CD1c-positive myeloid dendritic cell (primary cell): Measurements from ENCODE around the gene LMOD2.
A peak's percentile ranks its signal among the peaks of the same experiment; 100 is the strongest.

ENCODE experiments used
- DNase-seq: peaks from one replicate; pipeline ENCODE4 v3.0.0-alpha.2; 2016; ENCODE audit errors: extremely low spot score

LMOD2 gene

DNA sequence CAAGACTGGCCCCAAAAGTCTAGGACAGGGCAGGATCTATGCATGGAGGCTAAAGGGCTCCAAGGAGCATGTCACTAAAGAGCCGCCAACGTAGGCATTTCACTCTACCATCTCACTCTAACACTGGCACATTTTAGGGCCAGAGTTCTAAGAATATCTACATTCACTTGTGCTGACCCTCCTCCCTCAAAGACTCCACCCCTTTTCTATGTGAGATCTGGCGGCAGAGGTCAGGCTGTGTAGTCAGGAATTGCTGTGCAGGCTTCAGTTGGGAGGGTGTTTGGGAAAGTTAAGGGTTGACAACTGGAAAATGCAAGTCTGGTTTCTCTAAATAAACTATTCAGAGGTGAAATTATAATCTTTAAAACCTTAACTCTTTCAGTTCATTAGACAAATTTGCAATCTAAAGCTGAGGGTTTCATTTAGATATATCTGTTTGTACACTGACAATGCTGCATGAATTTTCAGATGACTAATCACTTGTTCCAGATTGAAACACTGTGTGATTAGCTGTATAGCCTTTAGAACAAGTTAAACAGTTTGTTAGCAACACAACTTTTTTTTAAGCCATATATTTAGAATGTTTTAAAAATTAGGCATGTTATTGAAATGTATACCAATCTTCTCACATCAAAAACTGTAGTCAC lies 18.2 kb downstream of the LMOD2 start:
- DNase-seq, result no peak

DNA sequence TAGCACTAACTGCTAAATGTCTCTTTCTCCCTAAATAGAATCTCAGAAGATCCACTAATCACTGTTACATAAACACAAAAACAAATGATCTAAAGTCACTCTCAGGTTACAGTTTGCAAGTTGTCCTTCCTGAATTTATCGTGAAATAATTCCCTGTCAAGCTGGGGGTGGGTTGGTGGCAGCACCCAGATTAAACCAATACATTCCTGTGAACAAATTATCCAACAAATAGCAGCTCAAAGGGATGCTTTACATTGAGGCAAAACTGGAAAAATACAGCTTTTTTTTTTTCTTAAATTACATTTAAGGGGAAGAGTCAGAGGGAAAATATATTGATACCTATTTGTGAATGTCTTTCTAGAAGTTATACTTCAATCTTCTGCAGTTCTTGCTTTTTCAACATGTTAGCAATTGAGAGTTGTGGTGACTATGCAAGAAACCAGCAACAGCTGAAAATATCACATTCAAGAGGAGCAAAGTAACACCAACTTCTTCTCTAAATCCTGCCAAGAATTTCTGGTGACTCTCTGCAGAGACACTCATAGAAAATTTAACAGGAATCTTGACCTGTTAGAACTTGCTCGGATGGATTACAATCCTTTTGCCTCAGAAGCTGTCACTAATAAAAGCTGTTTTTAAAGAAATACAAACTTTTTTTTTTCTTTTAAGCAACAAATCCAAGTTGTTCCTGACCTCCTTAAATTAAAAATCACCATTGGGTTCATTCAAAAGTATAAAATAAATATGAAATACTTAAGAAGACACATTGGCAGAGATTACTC lies 18.9 kb downstream of the LMOD2 start:
- DNase-seq, result no peak

DNA sequence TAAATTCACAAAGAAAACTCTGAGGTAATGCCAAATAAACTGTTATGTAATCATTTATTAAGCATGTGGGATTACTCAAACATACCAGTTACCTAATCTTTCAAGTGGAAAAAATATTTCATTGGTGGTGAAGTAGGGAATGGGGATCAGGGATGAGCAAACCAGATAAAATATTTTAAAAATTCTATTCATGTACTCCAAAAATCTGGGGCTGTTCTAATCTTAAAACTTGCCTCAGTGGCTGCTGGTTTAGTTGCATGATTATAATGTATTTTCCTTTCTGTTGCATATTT lies 19.5 kb downstream of the LMOD2 start:
- DNase-seq, result no peak

DNA sequence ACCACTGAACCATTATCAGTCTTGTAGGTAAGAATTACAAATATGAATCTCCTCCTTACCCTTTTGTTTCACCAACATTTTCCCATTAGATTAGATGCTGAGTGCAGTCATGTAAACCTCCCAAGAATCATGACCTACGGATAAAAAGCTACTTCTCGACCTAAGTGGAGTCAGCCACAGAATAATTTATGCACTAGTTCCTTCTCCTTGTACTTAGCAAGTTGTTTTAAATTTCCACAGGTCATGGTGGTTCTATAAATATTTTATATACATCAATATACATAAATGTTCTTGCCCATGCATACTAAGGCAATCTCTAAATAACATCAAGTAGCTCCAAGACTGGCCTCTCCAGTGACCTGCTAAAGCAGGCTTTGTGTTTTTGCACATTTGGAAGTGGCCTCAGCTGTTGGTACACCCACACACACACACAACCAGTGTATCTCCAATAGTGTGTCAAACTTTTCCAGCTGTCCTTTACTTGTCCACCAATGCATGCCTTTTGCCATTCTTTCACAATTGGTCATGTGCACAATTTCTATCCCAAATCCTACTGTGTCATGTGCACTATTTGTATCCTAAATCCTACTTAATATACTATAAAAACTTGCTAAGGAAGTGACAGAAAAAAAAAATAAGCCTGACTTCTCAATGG lies 21.5 kb downstream of the LMOD2 start:
- no peak for DNase-seq

DNA sequence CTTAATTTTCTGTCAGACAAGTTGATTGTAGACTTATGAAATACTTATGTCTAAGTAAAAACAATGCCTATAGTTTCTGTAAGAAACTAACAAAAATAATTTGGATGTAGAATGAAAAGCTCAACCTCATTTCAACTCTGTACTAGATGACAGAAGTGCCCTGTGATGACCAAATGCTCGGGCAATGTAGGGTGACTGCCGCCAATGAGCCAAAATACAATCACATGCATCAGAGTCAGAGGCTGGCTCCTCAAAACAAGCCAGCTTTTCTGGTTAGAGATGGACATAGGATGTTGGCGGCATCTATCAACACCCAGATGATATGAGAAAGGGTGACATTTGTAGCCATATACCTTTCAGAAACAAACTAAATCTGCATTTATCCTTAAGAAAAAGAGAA lies 23.9 kb downstream of the LMOD2 start:
- no peak for DNase-seq

DNA sequence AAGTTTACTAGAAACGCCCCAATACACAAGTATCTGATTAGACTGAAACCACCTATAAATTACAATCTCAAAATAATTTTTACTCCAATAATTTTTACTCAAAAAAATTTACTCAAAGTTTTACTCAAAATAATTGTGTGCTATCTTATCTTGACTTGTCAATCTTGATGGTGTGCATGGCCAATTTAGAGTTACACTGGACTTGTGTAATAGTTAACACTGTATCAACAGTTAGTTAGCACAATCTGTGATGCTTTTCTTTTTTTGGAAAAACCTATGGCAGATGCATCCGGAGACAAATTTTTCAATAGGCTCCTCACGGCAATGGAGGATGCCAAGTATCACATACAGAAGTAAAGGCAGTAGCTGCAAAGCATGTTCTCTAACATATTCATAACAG lies 24.9 kb downstream of the LMOD2 start:
- no peak for DNase-seq

DNA sequence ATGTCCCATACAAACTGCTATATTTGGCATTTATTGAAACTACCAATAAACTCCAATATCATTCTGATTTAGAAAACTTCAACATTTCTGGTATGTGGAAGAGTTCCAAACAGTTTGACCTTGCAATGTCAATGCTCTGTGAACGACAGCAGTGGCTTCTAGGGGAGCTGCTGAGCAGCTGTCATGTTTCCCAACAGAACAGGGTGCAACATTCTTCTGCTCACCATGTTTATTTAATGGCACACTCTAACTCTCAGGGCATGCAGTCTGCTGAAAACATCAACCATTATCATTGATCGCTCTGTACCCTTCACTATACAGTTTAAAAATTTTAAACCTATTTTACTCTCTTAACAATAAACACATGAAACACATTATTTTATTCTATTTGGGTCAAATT lies 25.9 kb downstream of the LMOD2 start:
- no peak for DNase-seq

DNA sequence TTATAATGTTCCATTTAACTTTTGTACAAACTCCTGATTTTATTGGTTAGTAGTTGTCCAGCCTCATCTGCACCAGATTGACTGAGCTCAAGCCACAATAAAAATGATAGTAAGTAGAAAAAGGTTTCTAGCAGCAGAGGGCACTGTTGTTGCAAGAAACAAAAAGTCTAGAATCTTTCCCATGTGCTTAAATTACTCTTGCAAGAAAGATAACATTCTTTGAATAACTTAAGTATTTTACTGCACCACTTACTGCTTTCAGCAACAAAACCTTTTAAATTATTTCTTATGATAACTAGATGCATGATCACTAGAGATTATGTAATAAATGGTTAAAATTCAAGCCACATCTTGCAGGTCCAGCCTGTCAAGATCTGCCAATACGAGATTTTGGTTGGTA lies 27.0 kb downstream of the LMOD2 start:
- DNase-seq, result peak; percentile 53

DNA sequence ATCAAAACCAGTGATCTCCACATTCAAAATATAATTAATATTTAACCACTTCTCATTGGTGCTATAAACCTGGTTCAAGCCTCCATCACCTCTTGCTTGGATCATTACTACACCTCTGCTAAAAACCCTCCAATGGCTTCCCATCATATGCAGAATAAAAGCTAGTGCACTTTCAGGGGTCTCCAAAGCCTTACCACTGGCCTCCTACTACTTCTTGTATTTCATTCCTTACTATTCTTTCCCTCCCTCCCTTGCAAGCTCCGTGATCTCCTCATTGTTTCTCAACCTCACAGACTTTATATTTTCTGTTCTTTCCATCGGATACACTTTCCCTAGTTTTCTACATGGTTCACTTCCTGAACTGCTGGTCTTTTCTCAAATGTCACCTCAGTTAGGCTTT lies 31.5 kb downstream of the LMOD2 start:
- no peak for DNase-seq

DNA sequence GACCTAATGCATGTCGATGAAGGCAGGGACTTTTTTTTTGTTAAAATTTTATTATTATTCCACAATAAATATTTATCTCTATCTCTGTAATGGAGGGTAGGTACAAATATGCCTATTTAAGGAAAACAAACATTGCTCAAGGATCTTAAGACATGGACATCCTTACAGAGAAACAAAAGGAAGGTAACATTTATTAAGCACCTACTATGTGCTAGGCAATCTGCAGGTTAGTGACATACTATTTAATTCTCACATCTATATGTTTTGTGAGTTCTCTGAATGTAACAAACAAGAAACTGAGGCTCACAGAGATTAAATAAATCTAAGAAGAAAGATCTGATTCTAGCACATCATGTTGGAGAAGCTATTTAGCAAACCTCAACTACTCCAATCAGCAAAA lies 32.1 kb downstream of the LMOD2 start:
- no peak for DNase-seq

DNA sequence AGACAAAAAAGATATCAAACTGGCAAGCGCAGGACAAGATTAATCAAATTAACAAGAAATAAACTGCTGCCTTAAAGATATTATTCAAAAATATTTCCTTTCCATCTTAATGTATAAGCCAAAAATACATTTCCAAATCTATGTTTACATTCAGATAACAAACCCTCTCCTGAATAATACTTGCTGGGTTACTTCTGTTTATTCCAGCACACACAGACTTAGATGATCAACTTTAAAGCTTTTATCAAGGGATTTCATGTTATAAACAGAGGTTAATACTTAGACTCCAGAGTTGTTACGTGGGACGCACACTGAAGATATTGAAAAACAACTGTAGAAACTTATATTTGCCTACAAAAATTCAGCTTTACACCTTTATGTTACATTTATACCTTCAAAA lies 33.6 kb downstream of the LMOD2 start:
- no peak for DNase-seq

DNA sequence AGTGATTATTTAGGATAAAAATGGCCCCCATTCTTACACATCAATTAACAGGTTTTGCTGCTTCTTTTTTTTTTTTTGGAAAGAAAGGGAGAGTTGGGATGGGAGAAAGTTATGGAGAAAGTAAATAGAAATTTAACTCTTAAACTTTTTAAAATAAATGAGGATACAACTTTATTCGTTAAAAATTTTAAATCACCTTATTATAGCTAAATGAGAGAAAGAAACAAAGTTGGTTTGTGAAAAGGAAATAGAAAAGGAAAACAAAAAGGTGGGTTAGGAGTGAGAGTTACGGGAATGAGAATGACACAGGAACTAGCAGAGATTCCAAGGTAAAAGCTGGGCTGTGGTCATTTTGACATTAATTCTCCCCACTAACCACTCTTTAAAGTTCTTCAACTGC lies 34.9 kb downstream of the LMOD2 start:
- DNase-seq, result no peak

DNA sequence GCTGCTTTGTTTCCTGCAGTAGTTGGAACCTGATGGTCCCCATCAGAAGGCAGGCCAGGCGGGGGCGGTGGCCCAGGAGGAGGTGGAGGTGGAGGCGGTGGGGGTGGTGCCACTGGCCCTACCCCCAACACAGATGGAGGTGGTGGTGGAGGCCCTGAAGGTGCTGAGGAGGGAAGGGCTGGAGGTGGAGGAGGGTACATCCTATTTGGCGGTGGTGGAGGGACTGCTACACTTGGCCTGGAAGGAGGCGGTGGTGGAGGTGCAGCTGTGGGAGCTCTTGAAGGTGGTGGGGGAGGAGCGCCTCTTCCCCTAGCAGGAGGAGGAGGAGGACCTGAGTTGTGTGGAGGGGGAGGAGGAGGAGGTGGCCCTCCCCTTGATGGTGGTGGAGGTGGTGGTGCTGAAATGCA lies 36.8 kb downstream of the LMOD2 start:
- no peak for DNase-seq

DNA sequence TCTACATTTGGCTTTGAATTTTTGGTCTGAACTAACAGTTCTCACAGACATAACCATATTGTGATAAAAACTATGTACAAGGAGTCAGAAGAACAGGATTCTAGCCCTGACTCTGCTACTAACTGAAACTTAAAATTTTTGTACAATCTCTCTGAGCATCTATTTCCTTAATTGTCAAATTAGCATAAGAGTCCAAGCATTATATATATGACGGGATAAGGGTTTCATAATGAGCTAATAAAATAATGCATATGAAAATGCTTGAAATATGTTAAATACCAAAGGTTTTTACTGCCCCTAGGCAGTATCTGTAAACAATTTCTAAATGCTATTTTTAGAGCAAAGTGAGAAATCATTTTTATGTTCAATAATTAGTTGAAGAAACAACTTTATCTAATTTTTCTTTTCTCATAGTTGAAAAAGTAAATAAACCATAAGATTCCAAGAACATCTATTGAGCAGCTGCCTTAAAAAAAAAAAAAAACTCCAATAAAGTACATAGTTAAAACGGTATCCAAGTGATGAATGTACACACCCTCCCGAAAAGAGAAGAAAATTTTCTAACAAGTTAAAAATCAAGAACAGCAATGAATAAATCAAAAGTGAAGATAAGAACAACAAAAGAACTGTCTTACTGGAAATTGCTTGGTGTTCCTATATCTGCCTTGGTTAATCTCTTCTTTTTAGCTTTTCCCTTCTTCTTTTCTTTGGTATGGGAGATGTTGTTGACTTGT lies 40.4 kb downstream of the LMOD2 start:
- no peak for DNase-seq

DNA sequence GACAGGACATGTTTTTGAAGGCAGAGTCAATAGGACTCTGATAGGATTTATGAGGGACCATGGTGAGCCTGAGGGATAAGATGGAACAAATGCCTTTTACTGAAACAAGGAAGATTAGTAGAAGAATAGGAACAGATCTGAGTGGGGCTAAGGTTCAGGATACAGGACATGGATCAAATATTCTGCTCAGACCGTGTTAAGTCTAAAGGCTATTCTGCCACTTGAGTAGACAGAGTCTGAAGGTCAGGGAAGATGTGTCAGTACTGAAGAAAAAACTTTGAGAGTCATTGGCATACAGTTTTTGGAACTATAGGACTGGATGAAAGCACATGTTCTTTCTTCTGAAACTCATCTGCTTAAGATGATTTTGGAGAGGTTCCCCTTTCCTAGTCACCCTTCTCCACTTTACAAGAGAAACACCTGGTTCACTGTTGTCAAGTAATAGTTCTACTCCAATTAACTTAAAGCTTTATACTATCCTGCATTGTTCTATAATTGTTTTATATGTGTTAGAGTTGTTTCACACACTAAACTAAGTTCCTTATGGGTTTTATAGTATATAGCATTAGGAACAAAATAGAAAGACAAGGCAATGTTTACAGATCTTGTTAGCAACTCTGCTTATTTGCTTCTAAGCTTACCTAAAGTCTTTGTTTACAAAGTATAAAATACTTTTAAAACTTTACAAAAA lies 49.7 kb downstream of the LMOD2 start:
- DNase-seq, result no peak

DNA sequence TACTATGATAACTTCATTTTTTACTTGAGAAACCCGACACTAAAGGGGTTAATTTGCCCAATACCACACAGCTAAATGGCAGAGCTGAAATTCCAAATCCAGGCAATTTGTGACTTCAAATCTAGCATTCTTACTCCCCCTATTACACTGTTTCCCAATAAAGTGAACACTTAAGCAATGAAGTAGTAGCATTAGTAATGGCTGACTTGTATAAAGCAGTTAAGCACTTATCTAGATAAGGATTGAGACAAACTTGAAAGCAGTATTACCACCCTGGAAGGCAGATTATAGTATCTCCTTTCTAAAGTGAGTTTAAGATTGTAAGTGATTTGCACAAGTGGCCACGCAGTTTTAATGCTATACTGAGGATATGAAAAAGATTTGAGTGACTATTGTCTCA lies 53.9 kb downstream of the LMOD2 start:
- DNase-seq, result no peak

DNA sequence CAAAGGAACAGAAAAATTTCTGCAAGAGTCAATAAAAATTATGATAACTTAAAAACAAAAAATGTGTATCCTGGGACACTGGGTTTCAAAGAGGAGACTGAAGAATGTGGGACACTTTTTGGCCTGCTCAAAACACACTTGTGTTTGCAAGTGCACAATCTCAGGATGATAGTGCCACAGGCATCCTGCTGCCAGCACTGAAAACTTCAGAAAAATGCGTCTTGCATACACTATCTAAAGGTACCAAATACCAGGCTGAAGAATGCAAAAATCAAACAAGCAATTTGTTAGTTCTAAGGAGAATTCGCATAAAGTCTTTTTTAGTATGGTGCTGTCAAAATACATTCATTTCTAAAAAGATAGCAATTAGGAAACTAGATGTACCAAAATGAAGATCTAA lies 55.0 kb downstream of the LMOD2 start:
- DNase-seq, result no peak

DNA sequence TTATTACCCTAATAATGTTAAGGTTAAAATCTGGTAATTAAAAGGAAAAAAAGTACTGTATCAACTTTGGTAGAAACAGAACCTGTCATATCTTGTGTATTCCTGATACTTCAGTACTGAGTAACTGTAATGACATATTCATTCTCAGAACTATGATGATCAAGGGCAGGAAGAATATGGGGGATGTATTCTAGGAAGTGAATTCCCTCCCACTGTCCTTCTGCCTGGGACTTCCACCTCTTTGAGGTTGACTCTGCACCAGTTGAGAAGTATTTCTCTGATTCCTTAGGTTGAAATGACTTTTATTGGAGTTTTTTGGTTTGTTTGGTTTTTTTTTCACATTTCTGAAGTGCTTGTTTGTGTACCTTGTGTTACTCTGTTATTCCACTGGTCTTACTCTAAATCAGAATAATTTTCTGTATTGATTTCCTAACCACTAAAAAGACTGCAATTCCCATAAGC lies 56.2 kb downstream of the LMOD2 start:
- peak; percentile 62 for DNase-seq

DNA sequence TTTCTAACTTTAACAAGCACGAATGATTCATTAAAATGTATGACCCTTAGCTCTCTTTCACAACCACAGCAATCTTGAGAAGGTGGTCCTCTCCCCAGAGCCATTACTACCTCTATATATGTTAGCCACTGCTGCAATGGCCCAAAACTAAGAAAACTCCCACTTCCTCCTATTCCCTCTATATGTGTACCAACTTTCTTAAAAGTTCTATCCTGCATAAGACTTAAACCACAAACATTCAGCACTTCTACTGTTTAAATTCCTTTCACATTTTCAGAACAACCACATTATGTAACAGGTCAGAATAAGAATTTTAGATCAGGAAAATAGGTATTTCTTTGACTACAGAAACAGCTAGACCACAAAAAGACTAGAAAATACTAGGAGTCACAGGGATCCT lies 57.0 kb downstream of the LMOD2 start:
- peak; percentile 28 for DNase-seq
